MCF 10A (cell line): ENCODE results near the gene RABGAP1L. TPM values are rescaled to one million over a fixed set of nuclear protein-coding genes. Genes with fewer than 3 reads are reported as not detected.

Experiments used
- BruUV-seq: library from RNA; stranded (reverse); fragments of 400-500 nt; replicated peaks from 2 replicates; lab custom pipeline; 2021; lab: Mats Ljungman, UMichigan
- CTCF ChIA-PET: fragments of 300-600 bp; sonication (Branson Sonifier 250); formaldehyde crosslinking; extraction: SDS; loops from one replicate; lab custom pipeline; 2021; ENCODE audit warnings: antibody characterized with exemption, inconsistent platforms; lab: Yijun Ruan, JAX
- POLR2A ChIA-PET: fragments of 300-600, 350-650 bp; sonication (Branson Sonifier 250); formaldehyde crosslinking; extraction: SDS; loops from one replicate; lab custom pipeline; 2020; ENCODE audit warnings: antibody characterized with exemption, inconsistent platforms; lab: Yijun Ruan, JAX
- DNase-seq: peaks from one replicate; pipeline ENCODE4 v3.0.0-alpha.2; 2018; ENCODE audit not compliant: unreplicated experiment
- H3K27ac Mint-ChIP-seq: one replicate; pipeline ENCODE4 v1.8.0; 2022; ENCODE audit warnings: mild to moderate bottlenecking, low read depth, mixed read lengths; ENCODE audit not compliant: unreplicated experiment
- H3K27me3 Mint-ChIP-seq: one replicate; pipeline ENCODE4 v1.8.0; 2022; ENCODE audit warnings: mixed read lengths; ENCODE audit not compliant: insufficient read depth, unreplicated experiment
- H3K36me3 Mint-ChIP-seq: one replicate; pipeline ENCODE4 v1.8.0; 2022; ENCODE audit warnings: mild to moderate bottlenecking, moderate library complexity, mixed read lengths; ENCODE audit not compliant: insufficient read depth, unreplicated experiment
- H3K4me1 Mint-ChIP-seq: one replicate; pipeline ENCODE4 v1.8.0; 2022; ENCODE audit warnings: mixed read lengths; ENCODE audit not compliant: insufficient read depth, unreplicated experiment
- H3K4me3 Mint-ChIP-seq: one replicate; pipeline ENCODE4 v1.8.0; 2022; ENCODE audit warnings: mild to moderate bottlenecking, moderate library complexity, mixed read lengths; ENCODE audit not compliant: unreplicated experiment
- H3K9me3 Mint-ChIP-seq: one replicate; pipeline ENCODE4 v1.8.0; 2022; ENCODE audit warnings: mixed read lengths; ENCODE audit not compliant: unreplicated experiment
- CTCF ChIP-seq: fragments of 200-600 bp; IDR thresholded peaks from one replicate; pipeline ENCODE4 v1.8.0; 2022; ENCODE audit warnings: antibody characterized with exemption, mild to moderate bottlenecking; ENCODE audit not compliant: unreplicated experiment
- intact Hi-C: fragments of 100-400 bp; cut with micrococcal nuclease; formaldehyde crosslinking; loops from 2 replicates; pipeline ENCODE4 v1.14.1; 2022
- total RNA-seq: library from RNA; stranded (reverse); gene quantifications from 2 replicates; pipeline ENCODE4 v1.2.3, GENCODE V29; 2022

Gene RABGAP1L
- total RNA-seq, 1 experiment from 2014 or later: 18.2 TPM

DNA sequence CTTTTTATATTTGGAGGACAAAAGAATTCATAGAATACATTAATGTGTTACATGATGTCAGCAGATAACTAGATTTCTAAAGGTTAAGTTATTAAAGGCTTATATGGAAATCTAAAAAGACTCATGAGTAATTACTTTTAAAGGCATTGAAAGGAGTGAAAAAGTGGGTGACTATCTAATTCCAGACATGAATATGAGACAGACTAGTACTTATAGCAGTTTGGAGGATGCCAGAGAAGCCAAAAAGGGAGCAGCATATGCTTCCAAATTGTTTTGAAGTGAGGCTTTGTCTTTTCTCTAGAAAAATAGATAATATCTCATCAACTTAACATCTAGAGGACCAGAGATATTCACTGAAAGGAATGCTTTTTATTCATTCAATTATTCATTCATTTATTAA lies 564.9 kb downstream of the RABGAP1L start:
- CTCF ChIA-PET: interaction anchor here (0.8 to 9.1 kb wide), 4 partner anchors 22 to 465 kb away, joined by 3 to 191 read pairs (median 32); no protein-coding TSS in a partner anchor
- POLR2A ChIA-PET: no interaction called here
- no peak for TF ChIP-seq CTCF
- H3K27ac Mint-ChIP-seq: no peak overlapping the region
- no peak overlapping the region for H3K4me3 Mint-ChIP-seq
- intact Hi-C loops: no loop called here
- peaks cover 4% of the 10 kb centered on the region for H3K9me3 Mint-ChIP-seq
- DNase-seq: no peak
- H3K27me3 Mint-ChIP-seq: no peaks in the 10 kb centered on the region
- H3K4me1 Mint-ChIP-seq: no peaks in the 10 kb centered on the region
- H3K36me3 Mint-ChIP-seq: no peaks in the 10 kb centered on the region
- no TSS peak for BruUV-seq

DNA sequence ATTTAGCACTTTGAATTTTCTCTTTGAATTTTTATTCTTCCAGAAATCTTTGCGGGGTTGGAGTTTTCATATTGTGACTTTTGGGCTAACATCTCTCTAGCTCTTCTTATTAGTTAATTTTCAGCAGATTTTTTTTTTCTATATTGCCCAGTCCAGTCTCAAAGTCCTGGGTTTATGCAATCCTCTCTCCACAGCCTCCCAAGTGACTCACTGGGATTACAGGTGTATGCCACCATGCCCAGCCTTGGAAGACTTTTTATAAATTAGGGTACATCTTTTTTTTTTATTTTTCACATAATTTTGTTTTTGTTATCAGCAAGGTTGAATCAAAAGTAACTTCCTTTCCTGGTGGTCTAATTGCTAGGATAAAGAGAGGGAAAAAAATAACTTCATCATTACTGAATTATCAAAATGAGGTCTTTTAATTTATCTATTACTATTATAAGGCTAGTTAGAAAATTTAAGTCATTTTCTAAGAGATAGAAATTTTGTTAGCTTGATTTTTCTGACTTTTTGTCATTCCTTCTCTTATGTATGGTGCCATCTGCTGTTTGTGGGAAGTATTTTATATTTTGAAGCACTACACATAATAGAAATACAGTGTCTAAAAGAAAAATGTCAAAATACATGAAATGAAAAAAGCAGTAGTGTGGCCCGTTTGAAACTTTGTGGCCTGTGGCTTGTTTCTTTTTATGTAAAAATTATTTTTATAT lies 567.0 kb downstream of the RABGAP1L start:
- intact Hi-C loops: loop anchor here (1.0 to 5.0 kb wide), 3 partner anchors 464 to 634 kb away; no protein-coding TSS in a partner anchor
- ChIA-PET POLR2A (interaction anchor here (0.7 to 1.7 kb wide), 3 partner anchors 61 to 464 kb away, joined by 3 to 5 read pairs (median 3); no protein-coding TSS in a partner anchor), CTCF (interaction anchor here (0.6 to 9.1 kb wide), 55 partner anchors 9 to 1926 kb away, joined by 3 to 191 read pairs (median 4); no protein-coding TSS in a partner anchor)
- no TSS peak for BruUV-seq
- Mint-ChIP-seq H3K27ac (no peak overlapping the region), H3K4me3 (no peak overlapping the region), H3K27me3 (no peaks in the 10 kb centered on the region), H3K9me3 (no peaks in the 10 kb centered on the region), H3K4me1 (no peaks in the 10 kb centered on the region), H3K36me3 (no peaks in the 10 kb centered on the region)
- peak; percentile 69 for TF ChIP-seq CTCF
- DNase-seq: peak; percentile 36

DNA sequence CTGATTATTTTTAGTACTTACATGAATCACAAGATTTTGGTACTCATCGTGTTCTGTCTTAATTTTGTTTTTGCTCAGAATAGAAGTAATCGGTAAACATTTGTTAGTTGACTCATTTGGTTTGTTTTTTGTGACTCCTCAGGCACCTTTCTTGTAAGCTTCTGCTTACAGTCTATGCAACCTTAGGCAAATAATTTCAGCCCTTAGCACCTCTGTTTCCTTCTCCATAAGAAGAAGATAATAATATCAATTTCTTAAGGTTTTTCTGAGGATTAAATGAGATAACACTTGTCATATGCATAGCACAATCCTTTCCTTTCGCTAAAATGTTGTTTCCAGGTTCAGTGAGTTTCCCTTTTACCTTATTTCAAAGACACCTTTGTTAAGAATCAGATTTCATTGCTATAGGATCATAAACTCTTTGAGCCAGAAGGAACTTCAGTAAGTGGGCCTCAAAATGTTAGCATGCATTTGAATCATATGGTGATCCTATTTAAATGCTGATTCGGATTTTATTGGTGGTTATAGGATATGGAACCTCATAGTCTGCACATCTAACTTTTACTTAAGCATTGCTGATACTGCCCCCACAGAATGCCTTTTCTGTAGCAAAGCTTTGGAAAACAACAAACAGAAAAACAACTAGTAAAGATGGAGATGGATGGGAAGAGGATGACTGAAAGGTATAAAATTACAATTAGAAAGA lies 567.7 kb downstream of the RABGAP1L start:
- Mint-ChIP-seq H3K36me3 (no peaks in the 10 kb centered on the region), H3K4me3 (no peak overlapping the region), H3K27me3 (no peaks in the 10 kb centered on the region), H3K27ac (no peak overlapping the region), H3K9me3 (no peaks in the 10 kb centered on the region), H3K4me1 (no peaks in the 10 kb centered on the region)
- POLR2A ChIA-PET: interaction anchor here (0.7 kb wide), 1 partner anchor 62 kb away, joined by 3 read pairs; no protein-coding TSS in a partner anchor
- TF ChIP-seq CTCF: no peak
- DNase-seq: no peak
- no TSS peak for BruUV-seq
- CTCF ChIA-PET: interaction anchor here (0.6 to 9.1 kb wide), 27 partner anchors 8 to 663 kb away, joined by 3 to 191 read pairs (median 6); no protein-coding TSS in a partner anchor
- intact Hi-C loops: loop anchor here (1.0 to 5.0 kb wide), 3 partner anchors 465 to 635 kb away; no protein-coding TSS in a partner anchor

DNA sequence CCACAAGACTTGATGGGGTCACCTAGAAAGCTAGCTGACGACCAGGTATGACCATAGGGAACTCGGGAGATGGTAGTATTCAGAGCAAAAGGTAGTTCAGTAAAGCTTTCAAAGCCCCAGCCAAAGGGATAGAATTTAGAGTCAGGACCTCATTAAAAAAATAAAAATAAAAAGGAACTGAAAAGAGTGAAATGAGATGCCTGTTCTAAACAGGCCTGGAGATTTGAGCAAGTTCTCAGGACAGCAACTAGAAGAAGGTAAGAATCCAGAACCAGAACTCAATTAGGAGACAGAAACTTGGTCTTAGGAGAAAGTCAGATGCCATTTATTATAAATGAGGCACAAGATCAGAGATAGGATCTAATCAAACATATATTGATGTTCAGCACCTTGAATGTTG lies 575.0 kb downstream of the RABGAP1L start:
- Mint-ChIP-seq H3K36me3 (no peaks in the 10 kb centered on the region), H3K4me1 (no peaks in the 10 kb centered on the region), H3K27ac (no peak overlapping the region), H3K27me3 (no peaks in the 10 kb centered on the region), H3K9me3 (peaks cover 5% of the 10 kb centered on the region), H3K4me3 (no peak overlapping the region)
- ChIA-PET CTCF (interaction anchor here (0.6 to 3.4 kb wide), 5 partner anchors 8 to 478 kb away, joined by 3 to 33 read pairs (median 4); no protein-coding TSS in a partner anchor), POLR2A (interaction anchor here (0.7 kb wide), 1 partner anchor 169 kb away, joined by 3 read pairs; no protein-coding TSS in a partner anchor)
- no TSS peak for BruUV-seq
- TF ChIP-seq CTCF: no peak
- no peak for DNase-seq
- intact Hi-C loops: no loop called here
